ENCODE measurements around the gene SSR3.

DNA sequence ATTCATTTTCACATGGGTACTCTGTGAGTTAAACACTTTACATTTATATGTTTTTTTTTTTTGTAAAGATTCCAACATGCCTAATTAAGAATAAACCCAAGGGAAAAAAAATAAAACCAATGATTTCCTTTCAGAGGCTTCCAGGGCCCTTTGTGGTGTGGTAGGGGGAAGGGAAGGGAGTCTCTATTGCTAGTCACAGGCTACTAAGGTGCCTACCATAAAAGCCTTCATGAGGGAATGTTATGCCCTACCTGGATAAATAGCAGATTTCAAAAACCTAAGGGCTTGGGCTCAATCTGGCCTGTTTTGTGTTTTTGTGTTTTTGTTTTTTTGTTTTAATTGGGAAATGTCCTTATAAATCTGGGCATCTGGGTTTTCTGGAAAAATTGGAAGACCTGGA is 38.9 kb upstream of the SSR3 start:
- TF ChIP-seq, protein P1, sequence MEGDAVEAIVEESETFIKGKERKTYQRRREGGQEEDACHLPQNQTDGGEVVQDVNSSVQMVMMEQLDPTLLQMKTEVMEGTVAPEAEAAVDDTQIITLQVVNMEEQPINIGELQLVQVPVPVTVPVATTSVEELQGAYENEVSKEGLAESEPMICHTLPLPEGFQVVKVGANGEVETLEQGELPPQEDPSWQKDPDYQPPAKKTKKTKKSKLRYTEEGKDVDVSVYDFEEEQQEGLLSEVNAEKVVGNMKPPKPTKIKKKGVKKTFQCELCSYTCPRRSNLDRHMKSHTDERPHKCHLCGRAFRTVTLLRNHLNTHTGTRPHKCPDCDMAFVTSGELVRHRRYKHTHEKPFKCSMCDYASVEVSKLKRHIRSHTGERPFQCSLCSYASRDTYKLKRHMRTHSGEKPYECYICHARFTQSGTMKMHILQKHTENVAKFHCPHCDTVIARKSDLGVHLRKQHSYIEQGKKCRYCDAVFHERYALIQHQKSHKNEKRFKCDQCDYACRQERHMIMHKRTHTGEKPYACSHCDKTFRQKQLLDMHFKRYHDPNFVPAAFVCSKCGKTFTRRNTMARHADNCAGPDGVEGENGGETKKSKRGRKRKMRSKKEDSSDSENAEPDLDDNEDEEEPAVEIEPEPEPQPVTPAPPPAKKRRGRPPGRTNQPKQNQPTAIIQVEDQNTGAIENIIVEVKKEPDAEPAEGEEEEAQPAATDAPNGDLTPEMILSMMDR (IDR thresholded peaks at IDR 0.05) = no peak
- TF ChIP-seq POLR2A (IDR thresholded peaks at IDR 0.05) = no peak
